Stomach (tissue), 9 donors: ENCODE data around the gene SULF2. TPM values are rescaled to one million over a fixed set of nuclear protein-coding genes. Genes with fewer than 3 reads are reported as not detected.

ENCODE experiments used
- DNase-seq, 2 donors: peaks; one replicate each; pipeline versions ENCODE4 v3.0.0 to v3.0.0-alpha.2; 2013 to 2019
- H3K27ac ChIP-seq, 5 donors: fragments of 200-600 bp in 4 of 5; sonication (generic) in 4 of 5; one replicate each; pipeline ENCODE4 v1.5.1; 2013 to 2019; ENCODE audit warnings: mild to moderate bottlenecking in 1 of 5, moderate library complexity in 1 of 5
- H3K27me3 ChIP-seq, 3 donors: fragments of 200-600 bp; sonication (generic); one replicate each; pipeline ENCODE4 v1.5.1; 2017 to 2019; ENCODE audit warnings: mixed run types in 1 of 3
- H3K36me3 ChIP-seq, 4 donors: fragments of 200-600 bp; sonication (generic); 1 replicate in 3 of 4; 2 replicates in 1 of 4; pipeline ENCODE4 v1.5.1; 2016 to 2019
- H3K4me1 ChIP-seq, 4 donors: fragments of 200-600 bp; sonication (generic); one replicate each; pipeline ENCODE4 v1.5.1; 2016 to 2019
- H3K4me3 ChIP-seq, 4 donors: fragments of 200-600 bp; sonication (generic) in 3 of 4; one replicate each; pipeline ENCODE4 v1.5.1; 2016 to 2019; ENCODE audit warnings: mild to moderate bottlenecking in 1 of 4
- H3K9me3 ChIP-seq, 4 donors: fragments of 200-600 bp; sonication (generic); one replicate each; pipeline ENCODE4 v1.5.1; 2016 to 2019
- EP300 ChIP-seq: sonication (generic); formaldehyde crosslinking; IDR thresholded peaks from one replicate; pipeline ENCODE4 v1.6.1; 2017; ENCODE audit warnings: antibody characterized with exemption
- POLR2A ChIP-seq, 4 donors: fragments of 450-650 bp; IDR thresholded peaks; one replicate each; pipeline ENCODE4 v1.6.1; 2016; ENCODE audit warnings: antibody characterized with exemption in 4 of 4, control low read depth in 2 of 4, mild to moderate bottlenecking in 1 of 4, moderate library complexity in 1 of 4
- POLR2AphosphoS5 ChIP-seq, 3 donors: sonication (generic); formaldehyde crosslinking; IDR thresholded peaks; one replicate each; pipeline ENCODE4 v1.6.1; 2016; ENCODE audit warnings: antibody characterized with exemption in 3 of 3
- WGBS, 5 donors: extraction: QIAGEN DNeasy Blood & Tissue Kit in 3 of 5; methylation state at CpG; one replicate each; pipeline versions ENCODE4 v1.1.5 to v1.1.7; 2013 to 2018; 5-methylcytosine and 5-hydroxymethylcytosine counted together
- intact Hi-C: fragments of 100-400 bp; cut with DNase I; formaldehyde crosslinking; loops from one replicate; pipeline ENCODE4 v1.15.1; 2023; ENCODE audit warnings: low total_unique reads
- polyA plus RNA-seq, 3 donors: library from polyadenylated mRNA; stranded (reverse); fragments of 200-250 nt; gene quantifications; one replicate each; pipeline ENCODE4 v1.2.3, GENCODE V29; 2013
- total RNA-seq, 5 donors: library from RNA; depleted of rRNA; stranded (reverse); fragments of >200 nt; gene quantifications; one replicate each; pipeline versions ENCODE4 v1.1.0 to v1.2.3, GENCODE V29; 2014 to 2016
- TF ChIP-seq, protein P1 (sequence below), 7 experiments: fragments of 450-650 bp in 4 of 7; fragments of 200-600 bp in 3 of 7; sonication (generic) in 3 of 7; IDR thresholded peaks; one replicate each; pipeline ENCODE4 v1.5.1; 2016 to 2019; ENCODE audit warnings: antibody characterized with exemption in 7 of 7, control low read depth in 2 of 7, mild to moderate bottlenecking in 1 of 7
- donor health status: healthy with polysubstance abuse.
- donor health status: Bipolar disorder and iron deficiency.
- donor health status: healthy.

SULF2 gene
- total and polyA plus RNA-seq, 8 donors: 9.0 to 226 (median 27.3) TPM

DNA sequence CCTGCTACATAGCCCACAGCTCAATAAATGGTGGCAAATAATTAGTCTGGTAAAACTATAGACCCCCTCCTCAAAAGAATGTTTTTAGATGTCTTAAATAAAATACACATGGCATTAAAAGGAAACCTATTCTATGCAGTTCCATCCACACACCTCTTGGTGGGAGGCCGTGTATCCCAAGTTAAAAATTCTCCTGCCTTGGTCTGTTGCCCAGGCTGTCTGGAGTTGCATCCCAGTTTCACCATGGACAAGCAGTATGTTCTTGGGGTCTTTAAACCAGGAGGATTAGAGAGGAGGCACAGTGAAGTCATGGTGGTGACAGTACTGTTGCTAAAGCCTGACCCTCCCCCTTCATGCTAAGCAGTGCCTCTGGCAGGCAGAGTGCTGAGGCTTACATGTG, 95.5 kb downstream of the SULF2 start:
- Histone ChIP-seq H3K27ac (no peak overlapping the region), H3K9me3 (peaks cover 6 to 22% (median 18%) of the 10 kb centered on the region in 4 donors), H3K27me3 (no peaks in the 10 kb centered on the region), H3K4me1 (no peaks in the 10 kb centered on the region), H3K4me3 (no peak overlapping the region), H3K36me3 (peaks cover 0 to 57% (median 17%) of the 10 kb centered on the region in 4 donors)
- TF ChIP-seq POLR2AphosphoS5 (IDR thresholded peaks at IDR 0.05) (no peak), POLR2A (IDR thresholded peaks at IDR 0.05) (no peak), EP300 (no peak)
- TF ChIP-seq, protein P1, sequence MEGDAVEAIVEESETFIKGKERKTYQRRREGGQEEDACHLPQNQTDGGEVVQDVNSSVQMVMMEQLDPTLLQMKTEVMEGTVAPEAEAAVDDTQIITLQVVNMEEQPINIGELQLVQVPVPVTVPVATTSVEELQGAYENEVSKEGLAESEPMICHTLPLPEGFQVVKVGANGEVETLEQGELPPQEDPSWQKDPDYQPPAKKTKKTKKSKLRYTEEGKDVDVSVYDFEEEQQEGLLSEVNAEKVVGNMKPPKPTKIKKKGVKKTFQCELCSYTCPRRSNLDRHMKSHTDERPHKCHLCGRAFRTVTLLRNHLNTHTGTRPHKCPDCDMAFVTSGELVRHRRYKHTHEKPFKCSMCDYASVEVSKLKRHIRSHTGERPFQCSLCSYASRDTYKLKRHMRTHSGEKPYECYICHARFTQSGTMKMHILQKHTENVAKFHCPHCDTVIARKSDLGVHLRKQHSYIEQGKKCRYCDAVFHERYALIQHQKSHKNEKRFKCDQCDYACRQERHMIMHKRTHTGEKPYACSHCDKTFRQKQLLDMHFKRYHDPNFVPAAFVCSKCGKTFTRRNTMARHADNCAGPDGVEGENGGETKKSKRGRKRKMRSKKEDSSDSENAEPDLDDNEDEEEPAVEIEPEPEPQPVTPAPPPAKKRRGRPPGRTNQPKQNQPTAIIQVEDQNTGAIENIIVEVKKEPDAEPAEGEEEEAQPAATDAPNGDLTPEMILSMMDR (IDR thresholded peaks at IDR 0.05): no peak
- no peak for DNase-seq
- WGBS, 5 donors: 94 to 100% (median 95%) methylated on average over 1 of the region's 1 CpG
- intact Hi-C loops: no loop called here

DNA sequence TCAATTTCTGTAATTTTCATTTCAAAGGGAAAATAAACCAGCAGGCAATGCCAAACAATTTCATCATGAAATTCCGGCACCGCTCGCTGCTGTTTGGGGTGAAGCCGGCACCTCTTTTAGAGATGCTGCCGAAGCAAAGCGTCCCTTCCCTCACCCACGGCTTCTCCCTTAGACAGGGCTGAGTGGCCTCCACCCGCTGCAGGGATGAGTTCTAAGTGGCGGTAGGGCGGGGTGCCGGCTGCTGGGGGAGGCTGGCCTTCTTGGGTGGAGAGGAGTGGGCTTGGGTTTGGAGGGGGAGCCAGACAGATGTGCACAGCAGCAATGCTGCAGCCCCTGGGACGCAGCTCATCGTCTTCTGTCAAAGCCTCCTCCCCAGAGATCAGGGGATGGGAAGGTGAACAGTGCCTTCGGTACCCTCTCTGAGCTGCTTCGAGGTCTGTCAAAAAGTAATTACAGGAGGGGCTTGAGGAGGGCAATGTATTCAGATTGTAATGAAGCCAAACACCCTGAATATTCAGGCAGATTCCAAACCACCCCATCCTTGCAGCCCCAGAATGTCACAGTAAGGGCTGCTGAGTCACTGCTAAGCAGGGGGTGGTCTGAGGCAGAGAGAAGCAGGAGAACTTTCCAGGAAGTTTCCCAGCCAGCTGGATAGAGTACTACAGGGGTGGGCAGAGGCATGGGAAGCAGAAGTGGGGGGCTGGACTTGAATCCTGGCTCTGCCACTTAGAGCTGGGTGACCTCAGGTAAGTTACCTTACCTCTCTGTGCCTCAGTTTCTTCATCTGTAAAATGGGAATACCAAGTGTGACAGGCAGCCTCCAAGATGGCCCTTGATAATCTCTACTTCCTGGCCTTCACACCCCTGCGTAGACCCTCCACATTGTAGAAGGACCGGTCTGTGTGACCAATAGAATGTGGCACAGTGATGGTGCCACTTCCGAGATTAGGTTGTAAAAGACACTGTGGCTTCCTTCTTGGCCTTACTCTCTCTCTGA, 96.6 kb downstream of the SULF2 start:
- Histone ChIP-seq H3K27me3 (no peaks in the 10 kb centered on the region), H3K9me3 (peaks cover 6 to 22% (median 18%) of the 10 kb centered on the region in 4 donors), H3K27ac (no peak overlapping the region), H3K4me3 (no peak overlapping the region), H3K4me1 (no peaks in the 10 kb centered on the region), H3K36me3 (peaks cover 0 to 67% (median 20%) of the 10 kb centered on the region in 4 donors)
- DNase-seq: no peak
- WGBS, 5 donors: 81 to 91% (median 84%) methylated on average over 17 to 18 of the region's 18 CpGs
- TF ChIP-seq EP300 (no peak), POLR2A (IDR thresholded peaks at IDR 0.05) (no peak), POLR2AphosphoS5 (IDR thresholded peaks at IDR 0.05) (no peak)
- TF ChIP-seq, protein P1 (IDR thresholded peaks at IDR 0.05): no peak
- intact Hi-C loops: no loop called here

DNA sequence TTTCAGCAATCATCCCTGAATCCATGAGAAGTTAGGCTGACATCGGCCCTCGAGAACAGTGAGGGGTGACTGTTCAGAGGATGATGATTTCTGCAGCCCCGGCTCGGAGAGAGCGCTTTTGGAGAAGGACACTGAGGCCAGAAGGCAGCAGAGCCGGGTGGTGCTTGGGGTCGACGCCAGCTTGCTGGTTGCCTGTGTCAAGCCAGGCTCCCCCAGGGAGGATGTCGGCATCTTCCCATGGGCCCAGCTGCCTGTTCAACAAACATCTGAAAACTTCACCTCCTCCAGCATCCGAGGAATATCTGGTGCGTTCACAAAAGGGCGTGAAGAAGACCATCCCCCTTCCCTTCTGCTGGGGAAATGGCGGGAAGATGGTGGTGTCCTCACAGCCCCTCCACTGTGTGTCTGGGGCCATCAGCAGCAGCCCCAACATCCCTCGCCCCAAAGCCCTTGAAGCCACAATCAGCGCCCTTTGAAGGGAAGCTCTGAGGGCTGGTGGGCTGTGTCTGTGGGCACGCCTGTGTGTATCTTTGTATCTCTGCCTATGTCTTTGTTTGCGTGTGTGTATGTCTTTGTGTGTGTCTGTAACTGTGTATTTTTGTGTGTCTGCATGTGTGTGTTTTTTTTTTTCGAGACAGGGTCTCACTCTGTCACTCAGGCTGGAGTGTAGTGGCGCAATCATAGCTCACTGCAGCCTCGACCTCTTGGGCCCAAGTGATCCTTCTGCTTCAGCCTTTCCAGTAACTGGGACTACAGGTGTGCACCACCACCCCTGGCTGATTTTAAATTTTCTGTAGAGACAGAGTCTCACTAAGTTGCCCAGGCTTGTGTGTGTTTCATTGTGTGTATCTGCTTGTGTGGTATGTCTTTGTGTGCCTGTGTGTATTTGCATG, 97.9 kb downstream of the SULF2 start:
- intact Hi-C loops: no loop called here
- no peak overlapping the region for H3K27ac ChIP-seq
- no peak for DNase-seq
- H3K4me1 ChIP-seq: peaks cover 0 to 6% (median 2%) of the 10 kb centered on the region in 4 donors
- H3K36me3 ChIP-seq: peaks cover 0 to 77% (median 24%) of the 10 kb centered on the region in 4 donors
- TF ChIP-seq, protein P1 (IDR thresholded peaks at IDR 0.05): no peak
- TF ChIP-seq POLR2AphosphoS5 (IDR thresholded peaks at IDR 0.05) (no peak), POLR2A (IDR thresholded peaks at IDR 0.05) (no peak), EP300 (no peak)
- H3K9me3 ChIP-seq: peaks cover 6 to 18% (median 14%) of the 10 kb centered on the region in 4 donors
- WGBS, 5 donors: 84 to 94% (median 93%) methylated on average over 20 of the region's 20 CpGs
- H3K27me3 ChIP-seq: no peaks in the 10 kb centered on the region
- H3K4me3 ChIP-seq: no peak overlapping the region

DNA sequence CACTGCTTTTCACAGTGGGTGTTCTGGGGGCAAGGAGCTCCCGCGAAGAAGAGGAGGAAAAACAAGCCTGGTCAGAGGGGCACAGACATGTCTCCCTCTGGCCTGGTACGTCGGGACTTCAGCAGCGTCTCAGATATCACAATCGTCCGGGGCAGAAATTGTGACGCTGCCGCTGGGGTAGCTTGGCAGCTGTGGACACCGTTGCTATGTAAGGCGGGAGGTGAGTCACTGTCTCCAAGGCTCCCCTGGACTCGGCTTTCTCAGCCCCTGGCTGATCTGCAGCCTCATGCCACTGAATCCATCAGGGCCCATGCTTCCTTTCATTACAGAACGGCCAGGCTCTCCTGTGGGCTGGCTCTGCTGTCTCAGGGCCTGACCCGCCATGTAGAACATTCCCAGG, 98.7 kb downstream of the SULF2 start:
- TF ChIP-seq POLR2A (IDR thresholded peaks at IDR 0.05) (no peak), EP300 (no peak), POLR2AphosphoS5 (IDR thresholded peaks at IDR 0.05) (no peak)
- TF ChIP-seq, protein P1 (IDR thresholded peaks at IDR 0.05): no peak
- H3K27ac ChIP-seq: no peak overlapping the region

More for the DNA sequence above, 98.7 kb downstream of the SULF2 start:
- Histone ChIP-seq H3K9me3 (peaks cover 3 to 10% (median 7%) of the 10 kb centered on the region in 4 donors), H3K36me3 (peaks cover 0 to 73% (median 24%) of the 10 kb centered on the region in 4 donors), H3K4me3 (no peak overlapping the region), H3K27me3 (no peaks in the 10 kb centered on the region), H3K4me1 (peaks cover 0 to 6% (median 3%) of the 10 kb centered on the region in 4 donors)
- intact Hi-C loops: no loop called here
- peak in 1 of 2 donors; percentile 51 for DNase-seq
- 73 to 88% (median 84%) methylated on average over 10 to 14 of the region's 14 CpGs for WGBS, 5 donors
